Panc1 (cell line): ENCODE results near the gene ATP7B. TPM values are rescaled to one million over a fixed set of nuclear protein-coding genes. Genes with fewer than 3 reads are reported as not detected.

Experiments
- ATAC-seq: fragments of 200-7000 bp; cut with Tn5 transposase; 2 replicates; pipeline ENCODE4 v1.9.1; 2020; ENCODE audit warnings: mild to moderate bottlenecking, moderate library complexity
- BruUV-seq: library from RNA; stranded (reverse); fragments of 400-500 nt; replicated peaks from 2 replicates; lab custom pipeline; 2021; lab: Mats Ljungman, UMichigan
- CTCF ChIA-PET: fragments of 300-600 bp; sonication (Branson Sonifier 250); formaldehyde crosslinking; loops from one replicate; lab custom pipeline; 2022; ENCODE audit warnings: antibody characterized with exemption; lab: Charles Lee
- POLR2A ChIA-PET: fragments of 300-600 bp; sonication (Branson Sonifier 250); formaldehyde crosslinking; loops from one replicate; lab custom pipeline; 2022; ENCODE audit warnings: antibody characterized with exemption; lab: Charles Lee
- DNase-seq: peaks from one replicate; pipeline ENCODE4 v3.0.0-alpha.2; 2010; ENCODE audit warnings: low read depth, low spot score
- H3K27ac ChIP-seq: 2 replicates; pipeline ENCODE4 v1.5.1; 2011; ENCODE audit warnings: mild to moderate bottlenecking, low read length, inconsistent platforms
- H3K27me3 ChIP-seq: fragments of 200-500 bp; sonication (Bioruptor generic); 2 replicates; pipeline ENCODE4 v1.6.0; 2014; ENCODE audit warnings: low read length, inconsistent platforms; ENCODE audit not compliant: control insufficient read depth, insufficient read depth
- H3K36me3 ChIP-seq: fragments of 200-500 bp; sonication (Bioruptor generic); 2 replicates; pipeline ENCODE4 v1.5.1; 2014; ENCODE audit warnings: inconsistent platforms, mild to moderate bottlenecking, low read length, moderate library complexity; ENCODE audit not compliant: control insufficient read depth, insufficient read depth
- H3K4me1 ChIP-seq: 2 replicates; pipeline ENCODE4 v1.5.1; 2011; ENCODE audit warnings: inconsistent platforms, mild to moderate bottlenecking, low read length, moderate library complexity; ENCODE audit not compliant: control insufficient read depth, insufficient read depth
- H3K4me3 ChIP-seq, 2 experiments: 2 replicates each; pipeline ENCODE4 v1.5.1; 2011 to 2012; ENCODE audit warnings: low read depth in 2 of 2, low read length in 2 of 2, mild to moderate bottlenecking in 2 of 2, inconsistent platforms in 1 of 2, moderate library complexity in 1 of 2
- H3K9me3 ChIP-seq: fragments of 200-500 bp; sonication (Bioruptor generic); 2 replicates; pipeline ENCODE4 v1.5.1; 2014; ENCODE audit warnings: low read depth, mild to moderate bottlenecking, inconsistent platforms, low read length, moderate library complexity; ENCODE audit not compliant: control insufficient read depth, insufficient read depth
- CTCF ChIP-seq: fragments of 450-650 bp; IDR thresholded peaks from 2 replicates; pipeline ENCODE4 v1.5.1; 2017; ENCODE audit warnings: mild to moderate bottlenecking
- POLR2AphosphoS5 ChIP-seq: IDR thresholded peaks from 2 replicates; pipeline ENCODE4 v1.6.1; 2012; ENCODE audit warnings: mild to moderate bottlenecking, low read depth, low read length, moderate library complexity
- REST ChIP-seq, 2 experiments: IDR thresholded peaks; 2 replicates each; pipeline ENCODE4 v1.6.1; 2011 to 2012; ENCODE audit warnings: low read depth in 2 of 2, control low read depth in 1 of 2, low read length in 1 of 2, mild to moderate bottlenecking in 1 of 2, moderate library complexity in 1 of 2; ENCODE audit not compliant: insufficient read depth in 1 of 2
- SIN3A ChIP-seq: IDR thresholded peaks from 2 replicates; pipeline ENCODE4 v1.6.1; 2012; ENCODE audit warnings: low read depth, mild to moderate bottlenecking, low read length, moderate library complexity, borderline replicate concordance; ENCODE audit not compliant: insufficient read depth
- TCF7L2 ChIP-seq: IDR thresholded peaks from 2 replicates; pipeline ENCODE4 v1.6.1; 2011; ENCODE audit warnings: mild to moderate bottlenecking, low read depth, low read length, inconsistent platforms
- in situ Hi-C: cut with HindIII; loops from 2 replicates; pipeline ENCODE4 v1.10.0; 2016; ENCODE audit warnings: low sequenced_read_pairs, low pct_unique_long_range_greater_than_20kb
- intact Hi-C: fragments of 100-400 bp; cut with micrococcal nuclease; formaldehyde crosslinking; loops from one replicate; pipeline ENCODE4 v1.10.0; 2022; ENCODE audit not compliant: unreplicated experiment
- total RNA-seq: library from RNA; stranded (reverse); gene quantifications from one replicate; pipeline ENCODE4 v1.2.1, GENCODE V29; 2021; ENCODE audit not compliant: unreplicated experiment

ATP7B gene
- total RNA-seq, 1 experiment from 2014 or later, result 19.6 TPM

GRCh38 chr13:51913421-51914136, 97.7 kb downstream of the ATP7B start:
- no peaks in the 10 kb centered on the region for H3K27me3 ChIP-seq
- TF ChIP-seq CTCF (no peak), REST (IDR thresholded peaks at IDR 0.05; ENCODE audit: insufficient read depth in 1 of 2, low read depth in 2 of 2, low read length in 1 of 2) (no peak), POLR2AphosphoS5 (no peak), TCF7L2 (no peak), SIN3A (no peak)
- no peaks in the 10 kb centered on the region for H3K9me3 ChIP-seq
- ChIA-PET POLR2A (no interaction called here), CTCF (no interaction called here)
- no TSS peak for BruUV-seq
- intact Hi-C loops, result no loop called here
- no peaks in the 10 kb centered on the region for H3K36me3 ChIP-seq
- no peak overlapping the region for H3K4me3 ChIP-seq
- DNase-seq (no peak), ATAC-seq (no peak)
- H3K4me1 ChIP-seq, result no peaks in the 10 kb centered on the region
- no peak overlapping the region for H3K27ac ChIP-seq
- in situ Hi-C loops, result no loop called here

- ChIA-PET CTCF (no interaction called here), POLR2A (interaction anchor here (0.6 kb wide), 1 partner anchor 251 kb away, joined by 3 read pairs; no protein-coding TSS in a partner anchor)
- no peaks in the 10 kb centered on the region for H3K4me1 ChIP-seq
- in situ Hi-C loops, result no loop called here
- no peak for TF ChIP-seq SIN3A
- no peak for TF ChIP-seq CTCF
- TF ChIP-seq TCF7L2, result no peak
- no peak for TF ChIP-seq POLR2AphosphoS5
- no peak for TF ChIP-seq REST (IDR thresholded peaks at IDR 0.05; ENCODE audit: insufficient read depth in 1 of 2, low read depth in 2 of 2, low read length in 1 of 2)
- H3K4me3 ChIP-seq, result no peak overlapping the region
- H3K9me3 ChIP-seq, result no peaks in the 10 kb centered on the region
- no peaks in the 10 kb centered on the region for H3K36me3 ChIP-seq
- no TSS peak for BruUV-seq
- DNase-seq (no peak), ATAC-seq (no peak)
- intact Hi-C loops, result no loop called here
- no peak overlapping the region for H3K27ac ChIP-seq
- no peaks in the 10 kb centered on the region for H3K27me3 ChIP-seq
These were observed 98.6 kb downstream of the ATP7B start for GRCh38 chr13:51912511-51913225.
